ENCODE data around the gene NDFIP1.
"Not testable (repeated sequence)": the region's sequence is repeated elsewhere in the genome, so short reads cannot be mapped to it uniquely, and the experiment has no call there.

The NDFIP1 gene

GRCh38 chr5:142159354-142159753 is 50.8 kb downstream of the NDFIP1 start:
- no peak for DNase-seq

DNA sequence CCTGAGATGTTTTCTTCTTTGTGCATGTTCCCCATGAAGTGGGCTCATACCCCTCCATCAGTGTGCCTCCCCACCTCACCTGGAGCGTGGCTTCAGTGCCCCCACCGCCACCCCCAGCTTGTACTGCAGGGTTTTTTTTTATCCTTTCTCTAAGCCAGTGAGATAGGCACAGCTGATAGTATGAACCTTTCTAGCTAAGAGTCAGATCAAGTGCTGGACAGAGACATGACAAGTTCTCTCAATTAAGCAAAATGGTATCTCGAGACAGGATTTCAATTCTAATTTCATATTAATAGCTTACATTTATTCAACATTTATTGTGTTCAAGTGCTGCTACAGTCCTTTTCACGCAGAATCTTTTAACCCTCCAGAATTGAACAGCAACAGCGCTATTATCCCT is 55.7 kb downstream of the NDFIP1 start:
- no peak for DNase-seq

DNA sequence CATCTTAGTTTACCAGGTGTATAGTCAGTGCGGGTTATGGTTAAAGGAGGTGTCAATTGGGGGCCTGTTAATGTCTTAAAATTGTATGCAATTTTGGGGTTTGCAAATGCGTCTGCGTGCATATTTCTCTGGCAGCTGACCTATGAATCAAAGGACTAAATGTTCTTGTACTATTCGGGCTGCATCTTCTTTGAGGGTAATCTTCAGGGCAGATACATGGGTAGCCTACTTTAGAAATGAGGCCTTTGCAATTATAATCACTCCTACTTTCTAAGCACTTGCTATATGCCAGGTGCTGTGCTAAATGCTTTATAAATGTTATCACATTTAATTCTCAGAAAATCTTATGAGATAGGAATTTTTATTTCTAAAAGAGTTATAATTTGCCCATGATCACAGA is 58.2 kb downstream of the NDFIP1 start:
- DNase-seq, result no peak

DNA sequence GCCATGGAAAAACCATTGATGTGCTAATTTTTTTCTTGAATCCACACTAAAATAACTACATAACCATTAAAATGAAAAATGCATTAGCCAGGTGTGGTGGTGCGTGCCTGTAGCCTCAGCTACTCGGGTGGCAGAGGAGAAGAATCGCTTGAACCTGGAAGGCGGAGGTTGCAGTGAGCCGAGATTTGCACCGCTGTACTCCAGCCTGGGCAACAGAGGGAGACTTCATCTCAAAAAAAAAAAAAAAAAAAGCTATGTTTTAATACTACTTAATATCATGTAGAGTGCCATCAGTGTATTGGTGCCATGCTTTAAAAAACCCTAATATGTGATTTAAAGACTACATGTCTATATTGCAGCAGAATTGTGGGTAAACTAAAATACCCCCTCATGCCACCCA is 58.9 kb downstream of the NDFIP1 start:
- no peak for DNase-seq

- DNase-seq, result no peak
Measured at GRCh38 chr5:142168365-142168764, 59.8 kb downstream of the NDFIP1 start.

DNA sequence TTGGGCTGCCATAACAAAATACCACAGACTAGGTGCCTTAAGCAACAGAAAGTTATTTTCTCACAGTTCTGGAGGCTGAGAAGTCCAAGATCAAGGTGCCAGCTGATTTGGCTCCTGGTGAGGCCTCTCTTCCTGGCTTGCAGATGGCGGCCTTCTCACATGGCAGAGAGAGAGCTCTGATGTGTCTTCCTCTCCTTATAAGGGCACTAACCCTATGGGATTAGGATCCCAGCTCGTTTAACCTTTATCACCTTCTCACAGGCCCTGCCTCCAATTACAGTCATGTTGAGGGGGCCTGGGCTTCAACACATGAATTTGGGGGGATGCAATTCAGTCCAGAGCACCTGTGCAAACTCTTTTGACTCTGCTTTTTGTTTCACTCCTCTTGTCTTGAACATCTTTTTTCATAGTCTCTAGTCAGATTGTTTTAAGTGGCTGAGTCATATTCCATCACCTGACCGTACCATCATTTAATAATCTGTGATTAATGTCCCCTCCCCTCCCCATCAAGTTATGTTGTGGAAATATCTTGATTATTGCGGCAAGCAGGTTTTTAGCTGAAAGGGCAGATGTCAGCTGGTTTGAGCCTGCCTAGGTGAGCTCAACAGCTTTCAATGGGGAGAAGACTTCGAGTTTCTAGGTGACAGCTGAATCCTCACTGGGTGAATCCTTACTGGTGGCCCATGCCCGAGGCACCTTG is 61.8 kb downstream of the NDFIP1 start:
- DNase-seq, result no peak

DNA sequence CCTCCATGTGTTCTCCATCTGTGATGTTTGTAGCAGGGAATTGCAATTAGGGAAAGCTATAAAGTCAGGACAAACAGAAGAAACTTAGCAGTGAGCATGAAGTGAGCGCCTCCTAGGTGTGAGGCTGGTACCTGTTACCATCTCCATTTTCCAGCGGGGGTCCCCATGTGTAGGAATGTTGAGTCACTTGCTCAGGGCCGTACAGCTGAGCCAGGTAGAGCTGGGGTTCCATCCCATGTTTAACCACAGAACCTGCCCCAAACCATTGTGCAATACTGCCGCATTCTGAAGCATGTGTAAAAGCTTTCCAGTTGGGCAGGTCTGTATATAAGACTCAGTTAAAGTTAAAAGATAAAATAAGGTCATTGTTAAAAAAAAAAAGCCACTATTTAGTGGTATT is 62.7 kb downstream of the NDFIP1 start:
- DNase-seq, result no peak

- no peak for DNase-seq
Measured at GRCh38 chr5:142175039-142175438, 66.5 kb downstream of the NDFIP1 start.

GRCh38 chr5:142175461-142176142 is 67.0 kb downstream of the NDFIP1 start:
- DNase-seq, result no peak

DNA sequence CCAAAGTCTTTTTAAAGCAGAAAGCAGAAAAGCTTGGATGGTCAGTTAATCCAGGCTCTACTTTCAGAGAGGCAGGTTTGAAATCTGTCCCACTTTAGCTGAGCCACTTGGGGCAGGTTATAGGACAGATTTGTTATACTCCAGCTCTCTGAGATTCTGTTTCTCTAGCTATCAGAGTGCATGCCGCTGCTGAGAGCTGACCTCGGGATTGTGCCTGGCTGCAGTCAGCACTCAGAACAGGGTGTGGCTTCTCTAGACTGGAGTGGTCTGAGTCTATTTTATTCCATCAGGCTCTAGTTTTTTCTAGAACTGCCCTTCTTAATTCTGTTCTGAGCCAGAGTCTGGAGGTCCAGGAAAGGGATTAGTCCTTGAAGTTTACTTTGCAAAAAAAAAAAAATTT is 67.7 kb downstream of the NDFIP1 start:
- no peak for DNase-seq

- no peak for DNase-seq
Measured at GRCh38 chr5:142178651-142179050, 70.1 kb downstream of the NDFIP1 start.

- no peak for DNase-seq
Measured at GRCh38 chr5:142179776-142180387, 71.3 kb downstream of the NDFIP1 start.

- DNase-seq, result no peak
Measured at GRCh38 chr5:142181096-142181495, 72.5 kb downstream of the NDFIP1 start.

GRCh38 chr5:142181547-142182163 is 73.1 kb downstream of the NDFIP1 start:
- no peak for DNase-seq

DNA sequence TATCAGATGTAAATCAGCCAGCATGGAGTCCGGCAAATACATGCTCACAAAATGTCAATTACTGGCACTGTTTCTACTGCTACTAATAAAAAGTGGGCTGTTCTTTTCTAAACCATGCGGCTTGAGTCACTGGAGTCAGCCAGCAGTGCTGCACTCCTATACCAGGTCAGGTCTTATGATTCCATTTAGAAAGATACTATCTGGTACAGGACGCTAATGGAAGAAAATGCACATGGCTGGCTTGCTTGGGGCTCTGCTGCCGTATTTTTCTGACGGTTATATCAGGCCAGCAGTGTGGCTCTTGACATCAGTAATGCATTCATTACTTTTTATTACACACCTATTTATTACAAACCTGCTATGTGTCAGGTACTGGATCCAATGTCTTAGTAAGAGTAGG is 74.3 kb downstream of the NDFIP1 start:
- DNase-seq, result no peak

DNA sequence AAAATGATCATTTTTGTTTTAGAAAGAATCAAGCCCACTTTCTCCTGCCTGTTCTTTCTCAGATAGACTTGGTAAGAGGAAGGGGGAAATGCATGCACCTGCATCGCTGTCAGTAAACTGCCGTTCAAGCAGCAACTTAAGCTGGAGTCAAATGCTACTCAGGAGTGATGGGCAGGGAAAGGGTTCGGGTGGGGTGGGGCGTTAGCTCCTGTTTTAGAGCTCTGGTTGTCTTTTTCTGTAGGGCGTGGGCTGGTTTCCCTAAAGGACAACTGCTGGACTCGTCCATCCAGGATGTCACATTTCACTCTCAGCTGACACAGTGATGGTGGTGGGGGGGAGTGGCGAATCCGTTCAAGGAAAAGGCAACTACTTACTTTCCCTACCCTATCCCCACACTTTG is 75.0 kb downstream of the NDFIP1 start:
- DNase-seq, result no peak

DNA sequence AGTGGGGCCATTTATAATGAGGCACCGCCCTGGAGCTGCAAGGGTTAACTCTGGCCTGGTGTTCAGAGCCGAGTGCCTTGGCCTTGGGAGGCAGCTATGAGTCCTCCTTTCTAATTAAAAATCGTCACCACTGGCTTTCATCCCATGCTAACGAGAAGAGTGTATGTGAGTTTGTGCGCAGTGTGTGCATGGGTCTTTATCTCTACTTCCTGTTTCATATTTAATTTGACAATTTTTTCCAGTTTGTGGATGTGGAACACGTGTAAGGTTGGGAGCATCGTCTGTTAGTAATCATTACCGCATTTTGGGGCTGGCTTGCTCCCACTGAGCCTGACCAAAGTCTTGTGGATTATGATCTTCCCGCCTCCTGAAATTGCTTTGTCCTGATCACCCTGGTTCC is 76.4 kb downstream of the NDFIP1 start:
- no peak for DNase-seq

GRCh38 chr5:142186514-142186856 is 77.9 kb downstream of the NDFIP1 start:
- no peak for DNase-seq

- DNase-seq, result no peak
Measured at GRCh38 chr5:142186857-142187594, 78.4 kb downstream of the NDFIP1 start.

- not testable (repeated sequence) for DNase-seq
Measured at GRCh38 chr5:142188691-142189090, 80.1 kb downstream of the NDFIP1 start.

- no peak for DNase-seq
Measured at GRCh38 chr5:142189813-142190212, 81.2 kb downstream of the NDFIP1 start.

DNA sequence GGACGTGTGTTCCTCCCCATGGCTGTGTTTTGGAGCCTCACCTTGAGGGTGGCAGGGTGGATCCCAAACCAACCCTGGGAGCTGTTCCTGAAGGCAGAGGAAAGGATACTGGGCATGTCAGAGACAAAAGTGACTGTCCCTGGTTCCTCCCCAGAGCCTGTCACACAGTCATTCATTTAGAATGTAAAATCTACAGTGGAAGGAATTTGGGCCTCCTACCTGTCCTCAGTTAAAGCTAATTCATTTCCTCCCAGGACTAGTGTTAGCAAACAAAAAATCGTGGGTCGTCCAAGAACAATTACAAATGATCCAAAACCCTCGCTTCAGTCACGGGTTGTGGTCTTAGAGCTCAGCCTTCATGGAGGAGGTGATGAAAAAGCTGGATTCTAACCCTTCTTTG is 83.2 kb downstream of the NDFIP1 start:
- DNase-seq, result no peak
